Gastrocnemius medialis (tissue), 4 donors: ENCODE results near the gene ADRM1. TPM values are rescaled to one million over a fixed set of nuclear protein-coding genes. Genes with fewer than 3 reads are reported as not detected.

Experiments used
- ATAC-seq, 2 donors: fragments of 150-250 bp; one replicate each; pipeline ENCODE4 v1.9.1; 2016
- DNase-seq, 2 donors: peaks; one replicate each; pipeline ENCODE4 v3.0.0-alpha.2; 2019
- H3K27ac ChIP-seq, 4 donors: fragments of 200-600 bp; sonication (generic); 1 replicate in 1 of 4; 2 replicates in 3 of 4; pipeline ENCODE4 v1.5.1; 2016 to 2018; ENCODE audit warnings: mild to moderate bottlenecking in 2 of 4, moderate library complexity in 1 of 4
- H3K27me3 ChIP-seq, 3 donors: fragments of 200-600 bp; sonication (generic) in 2 of 3; 1 replicate in 1 of 3; 2 replicates in 2 of 3; pipeline versions ENCODE4 v1.5.1 to v1.6.0; 2016 to 2019; ENCODE audit warnings: mild to moderate bottlenecking in 1 of 3, moderate library complexity in 1 of 3
- H3K36me3 ChIP-seq, 2 donors: fragments of 200-600 bp; sonication (generic) in 1 of 2; one replicate each; pipeline ENCODE4 v1.5.1; 2017 to 2018
- H3K4me1 ChIP-seq, 2 donors: fragments of 200-600 bp; sonication (generic) in 1 of 2; one replicate each; pipeline ENCODE4 v1.5.1; 2016 to 2017; ENCODE audit warnings: mild to moderate bottlenecking in 2 of 2
- H3K4me3 ChIP-seq, 4 donors: fragments of 200-600 bp; sonication (generic) in 3 of 4; 1 replicate in 1 of 4; 2 replicates in 3 of 4; pipeline ENCODE4 v1.5.1; 2016 to 2019; ENCODE audit warnings: mild to moderate bottlenecking in 2 of 4
- H3K9me3 ChIP-seq, 3 donors: fragments of 200-600 bp; sonication (generic) in 2 of 3; 1 replicate in 1 of 3; 2 replicates in 2 of 3; pipeline ENCODE4 v1.5.1; 2016 to 2019
- CTCF ChIP-seq, 5 experiments: fragments of 450-650 bp in 3 of 5; fragments of 200-600 bp in 2 of 5; sonication (generic) in 2 of 5; IDR thresholded peaks in 4 of 5; conservative IDR thresholded peaks in 1 of 5; 1 replicate in 4 of 5; 2 replicates in 1 of 5; pipeline ENCODE4 v1.5.1; 2016 to 2019; ENCODE audit warnings: antibody characterized with exemption in 5 of 5, mild to moderate bottlenecking in 3 of 5, moderate library complexity in 3 of 5
- POLR2A ChIP-seq, 2 donors: fragments of 450-650 bp; IDR thresholded peaks; one replicate each; pipeline ENCODE4 v1.6.1; 2017; ENCODE audit warnings: antibody characterized with exemption in 2 of 2, mild to moderate bottlenecking in 2 of 2, moderate library complexity in 2 of 2
- in situ Hi-C, 4 donors: fragments of 200-750 bp; cut with MboI; loops; one replicate each; pipeline versions ENCODE4 v1.15.0 to v1.8.0; 2017; ENCODE audit warnings: low sequenced_read_pairs in 4 of 4
- intact Hi-C: fragments of 100-400 bp; cut with DNase I; formaldehyde crosslinking; loops from one replicate; pipeline ENCODE4 v1.15.1; 2023; ENCODE audit warnings: low total_unique reads
- total RNA-seq, 4 donors: library from RNA; depleted of rRNA; stranded (reverse); fragments of >200 nt; gene quantifications; one replicate each; pipeline versions ENCODE4 v1.1.0 to v1.2.3, GENCODE V29; 2016

The ADRM1 gene
- total RNA-seq, 4 donors from 2014 or later: 389 to 644 (median 611) TPM

GRCh38 chr20:62348604-62349003 lies 45.8 kb downstream of the ADRM1 start:
- no peak overlapping the region for H3K27ac ChIP-seq
- peaks cover 0 to 3% of the 10 kb centered on the region in 2 donors for H3K36me3 ChIP-seq
- in situ Hi-C loops: no loop called here

GRCh38 chr20:62349556-62350097 lies 46.8 kb downstream of the ADRM1 start:
- in situ Hi-C loops: no loop called here
- Histone ChIP-seq H3K4me1 (peaks cover 24 to 31% of the 10 kb centered on the region in 2 donors), H3K9me3 (no peaks in the 10 kb centered on the region), H3K27ac (no peak overlapping the region), H3K27me3 (no peaks in the 10 kb centered on the region), H3K4me3 (no peak overlapping the region), H3K36me3 (peaks cover 0 to 3% of the 10 kb centered on the region in 2 donors)
- intact Hi-C loops: no loop called here
- ATAC-seq (no peak), DNase-seq (no peak)
- TF ChIP-seq CTCF (IDR thresholded peaks at IDR 0.05 in 4 of 5, conservative IDR thresholded peaks at IDR 0.05 in 1 of 5): no peak
- TF ChIP-seq POLR2A (IDR thresholded peaks at IDR 0.05): no peak

More at GRCh38 chr20:62348604-62349003, 45.8 kb downstream of the ADRM1 start:
- intact Hi-C loops: no loop called here
- TF ChIP-seq POLR2A (IDR thresholded peaks at IDR 0.05) (no peak), CTCF (IDR thresholded peaks at IDR 0.05 in 4 of 5, conservative IDR thresholded peaks at IDR 0.05 in 1 of 5) (no peak)
- Histone ChIP-seq H3K9me3 (no peaks in the 10 kb centered on the region), H3K4me3 (no peak overlapping the region), H3K4me1 (peaks cover 21 to 26% of the 10 kb centered on the region in 2 donors), H3K27me3 (no peaks in the 10 kb centered on the region)
- DNase-seq: no peak
- ATAC-seq: no peak

GRCh38 chr20:62350098-62350628 lies 47.4 kb downstream of the ADRM1 start:
- H3K27ac ChIP-seq: no peak overlapping the region
- ATAC-seq (no peak), DNase-seq (no peak)
- peaks cover 30 to 35% of the 10 kb centered on the region in 2 donors for H3K4me1 ChIP-seq
- no peaks in the 10 kb centered on the region for H3K27me3 ChIP-seq
- no peaks in the 10 kb centered on the region for H3K9me3 ChIP-seq
- intact Hi-C loops: no loop called here
- TF ChIP-seq POLR2A (IDR thresholded peaks at IDR 0.05): no peak
- no peak for TF ChIP-seq CTCF (IDR thresholded peaks at IDR 0.05 in 4 of 5, conservative IDR thresholded peaks at IDR 0.05 in 1 of 5)
- no peak overlapping the region for H3K4me3 ChIP-seq
- in situ Hi-C loops: no loop called here
- H3K36me3 ChIP-seq: no peaks in the 10 kb centered on the region

GRCh38 chr20:62350629-62351422 lies 48.0 kb downstream of the ADRM1 start:
- intact Hi-C loops (no loop called here), in situ Hi-C loops (no loop called here)
- DNase-seq: no peak
- H3K9me3 ChIP-seq: no peaks in the 10 kb centered on the region
- H3K27me3 ChIP-seq: no peaks in the 10 kb centered on the region
- peaks cover 36 to 42% of the 10 kb centered on the region in 2 donors for H3K4me1 ChIP-seq
- no peak overlapping the region for H3K4me3 ChIP-seq
- no peak for TF ChIP-seq CTCF (IDR thresholded peaks at IDR 0.05 in 4 of 5, conservative IDR thresholded peaks at IDR 0.05 in 1 of 5)
- no peak for TF ChIP-seq POLR2A (IDR thresholded peaks at IDR 0.05)
- no peak overlapping the region for H3K27ac ChIP-seq
- no peak for ATAC-seq
- H3K36me3 ChIP-seq: no peaks in the 10 kb centered on the region
